Activated naive CD8-positive, alpha-beta T cell treated with anti-CD3 and anti-CD28 coated beads, Interleukin-2, amount 50 U/mL, for 16 hours (primary cell): Measurements from ENCODE around the gene ALMS1.
"Not testable (repeated sequence)": the region's sequence is repeated elsewhere in the genome, so short reads cannot be mapped to it uniquely, and the experiment has no call there.

Experiments used
- DNase-seq: peaks from one replicate; pipeline ENCODE4 v3.0.0-alpha.2; 2020; ENCODE audit warnings: low read depth, low spot score

The ALMS1 gene, protein sequence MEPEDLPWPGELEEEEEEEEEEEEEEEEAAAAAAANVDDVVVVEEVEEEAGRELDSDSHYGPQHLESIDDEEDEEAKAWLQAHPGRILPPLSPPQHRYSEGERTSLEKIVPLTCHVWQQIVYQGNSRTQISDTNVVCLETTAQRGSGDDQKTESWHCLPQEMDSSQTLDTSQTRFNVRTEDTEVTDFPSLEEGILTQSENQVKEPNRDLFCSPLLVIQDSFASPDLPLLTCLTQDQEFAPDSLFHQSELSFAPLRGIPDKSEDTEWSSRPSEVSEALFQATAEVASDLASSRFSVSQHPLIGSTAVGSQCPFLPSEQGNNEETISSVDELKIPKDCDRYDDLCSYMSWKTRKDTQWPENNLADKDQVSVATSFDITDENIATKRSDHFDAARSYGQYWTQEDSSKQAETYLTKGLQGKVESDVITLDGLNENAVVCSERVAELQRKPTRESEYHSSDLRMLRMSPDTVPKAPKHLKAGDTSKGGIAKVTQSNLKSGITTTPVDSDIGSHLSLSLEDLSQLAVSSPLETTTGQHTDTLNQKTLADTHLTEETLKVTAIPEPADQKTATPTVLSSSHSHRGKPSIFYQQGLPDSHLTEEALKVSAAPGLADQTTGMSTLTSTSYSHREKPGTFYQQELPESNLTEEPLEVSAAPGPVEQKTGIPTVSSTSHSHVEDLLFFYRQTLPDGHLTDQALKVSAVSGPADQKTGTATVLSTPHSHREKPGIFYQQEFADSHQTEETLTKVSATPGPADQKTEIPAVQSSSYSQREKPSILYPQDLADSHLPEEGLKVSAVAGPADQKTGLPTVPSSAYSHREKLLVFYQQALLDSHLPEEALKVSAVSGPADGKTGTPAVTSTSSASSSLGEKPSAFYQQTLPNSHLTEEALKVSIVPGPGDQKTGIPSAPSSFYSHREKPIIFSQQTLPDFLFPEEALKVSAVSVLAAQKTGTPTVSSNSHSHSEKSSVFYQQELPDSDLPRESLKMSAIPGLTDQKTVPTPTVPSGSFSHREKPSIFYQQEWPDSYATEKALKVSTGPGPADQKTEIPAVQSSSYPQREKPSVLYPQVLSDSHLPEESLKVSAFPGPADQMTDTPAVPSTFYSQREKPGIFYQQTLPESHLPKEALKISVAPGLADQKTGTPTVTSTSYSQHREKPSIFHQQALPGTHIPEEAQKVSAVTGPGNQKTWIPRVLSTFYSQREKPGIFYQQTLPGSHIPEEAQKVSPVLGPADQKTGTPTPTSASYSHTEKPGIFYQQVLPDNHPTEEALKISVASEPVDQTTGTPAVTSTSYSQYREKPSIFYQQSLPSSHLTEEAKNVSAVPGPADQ (N-terminal part only)

DNA sequence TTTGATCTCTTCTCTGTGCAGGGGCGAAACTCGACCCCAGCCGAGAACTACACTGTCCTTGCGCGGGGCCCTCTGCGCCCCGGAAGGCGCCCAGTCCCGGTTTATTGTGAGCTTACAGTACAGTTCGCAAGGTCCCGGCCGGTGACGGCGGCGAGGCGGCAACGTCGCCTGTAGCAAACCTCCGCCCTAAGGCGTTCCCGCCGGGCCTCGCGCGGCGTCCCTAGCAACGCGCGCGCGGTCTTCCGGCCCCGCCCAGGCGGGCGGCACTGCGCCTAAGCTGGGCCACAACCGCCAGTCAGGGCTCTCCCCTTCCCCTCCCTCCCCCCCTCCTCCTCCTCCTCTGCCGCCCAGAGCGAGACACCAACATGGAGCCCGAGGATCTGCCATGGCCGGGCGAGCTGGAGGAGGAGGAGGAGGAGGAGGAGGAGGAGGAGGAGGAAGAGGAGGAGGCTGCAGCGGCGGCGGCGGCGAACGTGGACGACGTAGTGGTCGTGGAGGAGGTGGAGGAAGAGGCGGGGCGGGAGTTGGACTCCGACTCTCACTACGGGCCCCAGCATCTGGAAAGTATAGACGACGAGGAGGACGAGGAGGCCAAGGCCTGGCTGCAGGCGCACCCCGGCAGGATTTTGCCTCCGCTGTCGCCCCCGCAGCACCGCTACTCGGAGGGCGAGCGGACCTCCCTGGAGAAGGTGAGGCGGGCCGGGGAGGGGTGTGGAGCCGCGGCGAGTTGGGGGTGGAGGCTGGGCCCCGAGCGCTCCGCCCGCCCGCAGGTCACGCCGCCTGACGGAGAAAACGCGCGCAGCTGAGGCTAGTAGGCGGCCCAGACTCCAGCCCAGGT is at the start of gene ALMS1:
ALMS1 (plus strand) TSS at position 333 of the 838 bp plus-strand sequence; CDS start at position 366, 33 bp downstream.
- peak; percentile 80 for DNase-seq

DNA sequence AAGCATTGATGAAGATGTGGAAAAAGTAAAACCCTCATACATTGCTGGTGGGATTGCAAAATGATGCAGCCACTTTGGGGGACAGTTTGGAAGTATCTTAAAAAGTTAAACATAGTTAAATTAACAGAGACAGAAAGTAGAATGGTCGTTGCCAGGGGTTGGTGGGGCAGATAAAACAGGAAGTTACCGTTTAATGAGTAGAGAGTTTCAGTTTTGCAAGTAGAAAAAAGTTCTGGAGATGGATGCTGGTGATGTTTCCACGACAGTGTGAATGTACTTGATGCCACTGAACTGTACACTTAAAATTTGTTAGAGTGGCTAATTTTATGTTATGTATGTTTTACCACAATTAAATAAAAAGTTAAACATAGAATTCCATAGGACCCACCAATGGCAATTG is 47.8 kb upstream of the ALMS1 start:
- DNase-seq = no peak

DNA sequence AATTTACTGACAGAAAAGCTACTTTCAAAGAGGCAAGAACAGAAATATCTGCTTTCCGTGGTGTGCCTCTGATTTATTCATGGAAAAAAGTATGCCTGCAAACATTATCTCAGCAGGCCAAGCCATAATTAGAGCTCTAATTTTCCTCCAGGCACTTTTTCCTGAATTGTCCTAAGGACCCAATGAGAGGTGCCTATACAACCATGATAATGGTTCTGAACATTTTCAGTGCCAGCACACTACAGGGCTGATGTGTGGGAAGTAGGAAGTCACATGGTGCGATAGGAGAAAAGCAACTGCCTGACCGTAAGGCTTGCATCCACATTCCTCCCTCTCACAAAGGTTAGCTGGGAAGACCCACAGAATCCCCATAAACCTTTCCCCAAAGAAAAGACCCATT is 46.4 kb upstream of the ALMS1 start:
- no peak for DNase-seq

DNA sequence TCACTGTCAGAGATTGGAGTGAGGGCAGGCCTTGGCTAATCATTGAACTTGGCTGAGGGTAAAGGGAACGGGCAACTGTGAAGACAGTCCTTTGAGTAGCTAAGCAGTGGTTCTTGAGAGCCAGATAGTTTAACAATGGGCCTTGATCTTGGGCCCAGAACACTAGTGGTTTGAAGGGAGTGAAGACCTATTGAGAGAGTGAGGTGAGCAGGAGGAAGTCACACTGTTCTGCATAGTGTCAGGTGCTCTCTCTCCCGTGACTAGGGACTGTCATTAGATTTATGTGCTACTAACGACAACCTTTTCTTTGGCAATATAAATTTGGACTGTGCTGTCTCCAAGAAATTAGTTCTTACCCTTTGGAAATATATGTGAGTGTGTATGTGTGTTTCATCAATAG is 44.6 kb upstream of the ALMS1 start:
- DNase-seq = no peak

DNA sequence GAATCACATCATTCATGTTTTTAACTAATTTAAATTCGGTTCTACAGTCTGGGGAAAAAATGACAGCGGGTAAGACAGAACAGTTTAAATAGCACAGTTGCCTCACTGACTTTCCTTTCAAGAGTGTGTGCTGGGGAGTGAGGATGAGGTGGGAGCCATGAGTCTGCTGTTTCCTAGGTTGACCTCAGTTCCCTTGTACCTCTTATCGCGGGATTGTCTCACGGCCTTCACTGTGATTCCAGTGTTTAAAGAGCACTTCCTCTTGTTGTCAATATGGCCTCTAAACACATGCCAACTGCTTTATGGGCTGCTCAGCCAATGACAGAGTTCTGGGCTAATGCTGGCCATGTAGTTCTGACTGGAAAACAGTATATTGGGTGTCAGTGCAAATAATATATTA is 41.6 kb upstream of the ALMS1 start:
- no peak for DNase-seq

DNA sequence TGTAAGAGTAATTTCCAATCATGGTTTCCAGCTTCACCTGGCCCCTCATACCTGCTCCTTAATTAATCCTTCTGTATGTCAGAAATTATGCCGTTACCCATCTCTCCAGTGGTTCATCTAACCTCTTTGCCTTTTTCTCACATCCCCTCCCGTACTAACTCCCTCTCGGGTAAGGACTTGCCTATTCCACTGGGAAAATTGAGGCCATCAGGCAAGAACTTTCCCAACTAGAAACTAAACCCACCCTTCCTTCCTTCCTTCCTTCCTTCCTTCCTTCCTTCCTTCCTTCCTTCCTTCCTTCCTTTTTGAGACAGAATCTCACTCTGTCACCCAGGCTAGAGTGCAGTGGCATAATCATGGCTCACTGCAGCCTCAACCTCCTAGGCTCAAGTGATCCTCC is 40.9 kb upstream of the ALMS1 start:
- DNase-seq = not testable (repeated sequence)

DNA sequence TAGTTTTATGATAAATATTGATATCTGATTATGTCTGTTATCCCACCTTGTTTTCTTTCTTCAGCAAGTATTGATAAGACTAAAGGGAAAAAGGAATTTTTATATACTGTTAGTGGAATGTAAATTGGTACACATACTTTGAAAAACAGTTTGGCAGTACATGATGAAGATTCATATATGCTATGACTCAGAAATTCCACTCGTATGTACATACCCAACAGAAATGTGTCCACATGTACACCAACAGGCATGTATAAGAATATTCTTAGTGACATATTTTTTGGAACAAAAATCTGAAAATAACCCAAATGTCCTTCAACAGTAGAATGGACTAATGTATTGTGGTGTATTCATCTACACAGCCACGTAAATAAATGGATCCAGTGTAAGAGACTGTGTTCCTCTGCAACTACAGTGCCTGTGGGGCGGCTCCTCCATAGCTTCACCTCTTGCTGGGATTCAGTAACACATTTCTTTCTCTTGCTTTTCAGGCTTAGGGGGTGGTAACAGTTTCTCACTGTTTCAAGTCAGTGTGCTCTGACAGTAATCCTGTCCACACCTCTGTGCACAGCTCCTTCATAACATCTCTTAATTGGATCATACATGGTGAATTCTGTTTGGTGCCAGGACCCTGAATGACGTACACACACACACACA is 35.5 kb upstream of the ALMS1 start:
- DNase-seq = no peak

DNA sequence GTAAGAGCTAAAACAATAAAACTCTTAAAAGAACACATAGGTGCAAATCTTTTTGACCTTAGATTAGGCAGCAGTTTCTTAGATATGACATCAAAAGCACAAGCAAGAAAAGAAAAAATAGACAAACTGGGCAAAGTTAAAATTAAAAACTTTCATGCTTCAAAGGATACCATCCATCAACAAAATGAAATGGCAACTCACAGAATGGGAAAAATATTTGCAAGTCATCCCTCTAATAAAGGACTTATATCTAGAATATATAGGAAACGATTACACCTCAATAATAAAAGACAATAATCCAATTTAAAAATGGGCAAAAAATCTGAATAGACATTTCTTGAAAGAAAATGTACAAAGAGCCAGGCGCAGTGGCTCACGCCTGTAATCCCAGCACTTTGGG is 29.5 kb upstream of the ALMS1 start:
- DNase-seq = no peak

DNA sequence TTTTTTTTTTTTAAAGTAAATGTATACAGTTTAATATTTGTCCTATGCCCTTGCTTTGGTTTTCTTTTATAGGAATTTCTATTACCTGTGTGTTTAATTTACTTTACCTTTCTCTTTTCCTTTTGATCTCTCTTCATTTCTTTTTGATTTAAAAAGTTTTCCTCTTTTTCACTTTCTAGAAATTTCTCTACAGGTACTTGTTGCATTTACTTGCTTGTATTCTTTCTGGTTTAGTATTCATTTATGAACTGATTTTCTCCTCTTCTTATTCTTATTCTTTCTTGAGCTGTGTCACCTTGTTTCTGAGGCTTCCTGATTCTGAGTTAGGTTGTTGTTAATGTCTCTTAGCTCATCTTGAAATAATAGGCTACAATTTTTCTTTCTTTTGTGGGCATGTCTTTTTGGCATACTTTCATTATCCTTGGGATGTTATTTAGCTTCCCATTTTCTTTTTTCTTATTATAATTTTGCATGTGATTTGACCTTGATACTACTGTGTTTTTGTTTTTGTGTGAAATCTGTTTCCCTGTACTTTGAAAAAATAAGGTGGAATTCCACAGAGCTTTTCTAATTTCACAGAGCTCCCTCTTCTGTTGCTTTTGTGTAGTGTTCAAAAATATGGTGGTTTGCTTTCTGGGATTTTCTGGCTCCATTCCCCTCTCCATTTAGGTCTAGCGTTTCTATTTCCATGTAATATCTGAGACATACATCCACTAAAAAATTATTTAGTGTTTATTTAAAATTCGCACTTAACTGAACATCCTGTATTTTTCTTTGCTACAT is 25.5 kb upstream of the ALMS1 start:
- DNase-seq = no peak

DNA sequence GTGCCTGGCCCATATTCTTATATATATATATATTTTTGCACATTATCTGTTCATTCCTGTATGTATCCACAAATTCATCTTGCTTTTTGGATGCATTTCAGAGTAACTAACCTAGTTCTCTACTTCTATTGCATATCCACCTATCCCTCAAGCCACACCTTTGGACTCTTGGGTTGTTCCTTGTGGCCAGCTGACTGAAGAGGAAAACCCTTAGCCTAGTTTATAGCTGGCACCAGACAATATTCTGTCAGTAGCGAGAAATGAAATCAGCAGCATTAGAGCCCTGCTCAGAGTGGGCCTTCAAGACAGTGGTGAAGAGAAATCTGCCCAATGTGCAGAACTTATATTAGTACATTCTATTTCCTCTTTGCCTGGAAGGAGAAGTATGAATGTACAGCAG is 19.6 kb upstream of the ALMS1 start:
- no peak for DNase-seq

DNA sequence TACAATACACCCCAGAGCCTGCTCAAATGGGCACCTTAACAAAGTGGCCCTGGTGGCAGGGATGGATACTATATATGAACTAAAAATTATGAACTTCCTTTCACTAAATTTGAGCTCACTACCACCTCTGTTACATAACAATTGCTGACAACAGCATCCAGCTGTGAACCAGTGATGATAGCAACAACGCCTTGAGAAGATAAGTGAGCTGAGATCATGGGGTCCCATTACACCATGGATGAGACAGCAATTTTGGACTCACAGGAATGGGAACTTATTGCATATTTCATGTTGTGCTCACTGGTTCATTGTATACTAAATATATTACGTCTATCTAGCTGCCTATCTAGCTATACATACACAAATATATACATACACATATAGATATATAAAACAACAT is 16.9 kb upstream of the ALMS1 start:
- no peak for DNase-seq

DNA sequence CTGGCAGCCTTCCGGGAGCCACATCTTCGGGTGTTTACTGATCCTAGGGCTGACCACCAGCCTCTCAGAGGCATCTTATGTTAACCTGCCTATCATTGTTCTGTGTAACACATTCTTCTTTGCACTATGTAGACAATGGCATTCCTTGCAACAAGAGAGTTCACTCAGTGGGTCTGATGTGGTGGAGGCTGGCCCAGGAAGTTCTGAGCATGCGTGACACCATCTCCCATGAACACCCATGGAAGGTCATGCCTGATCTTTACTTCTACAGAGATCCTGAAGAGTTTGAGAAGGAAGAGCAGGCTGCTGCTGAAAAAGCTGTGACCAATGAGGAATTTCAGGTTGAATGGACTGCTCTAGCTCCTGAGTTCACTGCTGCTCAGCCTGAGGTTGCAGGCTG is 15.3 kb upstream of the ALMS1 start:
- no peak for DNase-seq

DNA sequence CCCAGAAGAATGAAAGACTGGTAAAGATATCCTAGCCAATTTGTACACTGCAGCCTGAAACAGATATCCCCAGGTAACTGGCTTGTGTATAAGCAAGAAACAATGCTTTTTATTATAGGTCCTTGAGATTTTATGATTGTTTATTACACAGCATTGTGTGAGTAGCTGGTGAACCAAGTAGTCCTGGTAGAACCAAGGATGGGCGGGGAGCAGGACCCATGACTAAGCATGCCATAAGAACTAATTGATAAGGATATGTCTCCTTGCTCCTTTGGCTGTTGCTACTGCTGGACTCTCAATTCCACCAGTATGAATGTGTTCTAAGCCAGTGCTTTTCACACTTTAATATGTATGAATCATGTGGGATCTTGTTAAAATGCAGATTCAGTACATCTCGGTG is 12.3 kb upstream of the ALMS1 start:
- no peak for DNase-seq

DNA sequence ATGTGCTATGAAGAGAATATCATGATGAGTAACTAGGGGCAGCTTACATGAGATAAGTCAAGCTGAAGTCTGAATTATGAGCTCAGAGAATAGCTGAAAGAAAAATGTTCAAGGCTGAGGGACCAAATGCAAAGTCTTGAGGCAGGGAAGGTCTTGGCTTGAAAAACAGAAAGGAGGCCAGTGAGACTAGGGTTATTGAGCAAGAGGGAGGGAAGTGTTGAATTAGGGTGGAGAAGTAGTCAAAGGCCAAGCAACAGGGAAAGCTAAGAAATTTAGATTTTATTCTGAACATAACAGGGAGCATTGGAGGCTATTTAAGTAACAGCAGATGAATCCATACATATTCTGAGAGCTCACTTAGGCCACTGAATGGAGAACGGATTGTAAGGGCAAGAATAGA is 11.4 kb upstream of the ALMS1 start:
- no peak for DNase-seq

DNA sequence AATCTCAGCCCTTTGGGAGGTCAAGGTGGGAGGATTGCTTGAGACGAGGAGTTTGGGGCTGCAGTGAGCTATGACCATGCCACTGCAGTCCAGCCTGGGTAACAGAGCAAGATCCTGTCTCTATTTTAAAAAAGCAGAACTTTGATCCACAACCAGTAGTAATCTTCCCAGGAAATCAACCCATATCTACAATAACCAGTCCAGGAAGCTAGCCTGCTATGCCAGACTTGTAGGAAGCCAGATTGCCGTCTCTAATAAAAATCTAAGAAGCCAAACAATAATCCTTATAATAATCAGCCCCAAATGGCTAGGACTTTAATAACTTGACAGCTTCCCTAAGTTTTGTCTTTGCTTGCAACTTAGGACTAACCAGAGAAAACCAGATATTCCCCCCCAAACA is 9.0 kb upstream of the ALMS1 start:
- no peak for DNase-seq

DNA sequence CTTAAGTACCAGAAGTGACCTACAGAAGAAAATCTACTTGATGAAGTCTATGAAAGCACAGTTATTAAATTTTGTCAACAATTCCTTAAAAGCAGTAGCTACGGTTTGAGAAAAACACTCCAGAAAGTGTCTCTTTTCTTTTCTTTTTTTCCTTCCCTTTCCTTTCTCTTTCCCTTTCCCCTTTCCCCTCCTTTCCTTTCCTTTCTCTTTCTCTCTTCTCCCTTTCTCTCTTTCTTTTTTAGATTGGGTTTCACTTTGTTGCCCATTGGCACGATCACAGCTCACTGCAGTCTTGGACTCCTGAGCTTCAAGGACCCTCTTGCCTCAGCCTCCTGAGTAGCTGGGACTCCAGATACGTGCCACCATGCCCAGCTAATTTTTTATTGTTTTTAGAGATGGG is 2.6 kb upstream of the ALMS1 start:
- no peak for DNase-seq

DNA sequence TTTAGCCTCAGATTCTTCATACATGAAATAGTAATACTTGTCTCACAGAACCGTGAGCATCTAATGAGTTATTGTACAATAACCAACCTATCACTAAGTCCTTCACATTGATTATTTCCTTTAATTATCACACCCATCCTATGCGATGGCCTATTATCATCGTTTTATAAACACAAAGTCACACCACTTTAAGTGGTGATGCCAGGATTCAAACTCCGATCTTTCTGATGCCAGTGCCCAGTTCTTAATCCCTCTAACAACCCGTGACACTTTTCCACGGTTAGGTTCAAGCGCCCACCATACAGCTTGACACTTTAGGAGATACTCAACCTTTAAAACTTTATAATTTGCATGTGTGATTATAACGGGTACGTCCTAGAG is 523 bp upstream of the ALMS1 start:
- DNase-seq = no peak

DNA sequence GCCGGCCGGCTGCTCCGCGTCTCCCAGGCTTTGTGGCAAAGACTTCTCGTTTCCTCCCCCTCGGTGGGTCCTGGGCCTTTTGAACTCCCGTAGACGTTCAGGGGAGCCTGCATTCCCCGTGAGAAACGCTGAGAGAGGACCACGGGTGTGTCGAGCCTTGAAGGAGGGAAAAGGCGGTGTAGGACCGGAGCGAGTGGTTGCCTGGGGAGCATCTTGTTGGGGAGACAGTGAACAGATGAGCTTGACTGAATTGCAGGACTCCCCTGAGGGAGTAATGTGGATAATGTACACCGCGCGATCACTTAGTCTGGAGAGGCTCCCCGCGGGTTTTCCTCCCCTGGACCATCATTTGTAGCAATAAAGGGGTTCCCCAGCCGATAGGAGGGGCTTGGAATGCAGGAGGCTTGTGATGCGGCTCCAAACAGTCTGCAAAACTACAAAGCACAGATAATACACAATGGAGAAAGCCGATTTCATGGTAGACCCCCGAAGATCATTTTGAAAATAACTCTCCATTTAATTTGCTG is 769 bp downstream of the ALMS1 start:
- no peak for DNase-seq

DNA sequence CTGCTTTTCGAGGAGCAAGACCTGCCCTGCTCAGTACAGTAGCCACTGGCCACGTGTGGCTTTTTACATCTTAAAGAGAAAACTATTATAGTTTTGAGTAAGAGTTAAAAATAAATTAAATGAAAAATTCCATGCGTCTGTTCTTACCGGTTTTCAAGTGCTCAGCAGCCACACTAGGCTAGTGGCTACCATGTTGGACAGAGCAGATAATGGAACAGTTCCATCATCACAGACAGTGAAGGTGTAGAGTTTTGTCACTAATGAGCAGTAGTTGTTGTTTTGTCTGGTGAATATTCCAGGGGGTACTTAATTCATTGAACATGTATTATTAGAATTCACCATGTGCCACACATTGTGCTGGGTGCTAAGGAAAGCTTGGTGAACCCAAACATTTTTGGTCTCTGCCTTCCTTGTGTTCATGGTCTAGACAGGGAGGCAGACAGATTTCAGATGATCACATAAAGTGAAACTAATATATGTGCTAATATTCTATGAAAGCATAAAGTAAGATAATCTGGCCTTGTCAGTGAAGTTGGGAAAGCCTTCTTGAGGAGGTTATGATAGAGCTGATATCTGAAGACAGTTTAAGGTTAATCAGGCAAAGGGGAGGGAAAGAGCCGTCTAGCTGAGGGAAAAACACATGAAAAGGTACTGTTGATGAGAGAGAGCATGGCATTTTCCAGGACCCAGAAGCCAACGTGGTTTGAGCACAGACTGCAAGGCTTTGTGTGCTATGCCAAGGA is 1.4 kb downstream of the ALMS1 start:
- DNase-seq = no peak
